ENCODE results near the gene ADAMTSL2. TPM values are rescaled to one million over a fixed set of nuclear protein-coding genes. Genes with fewer than 3 reads are reported as not detected.

Gene ADAMTSL2
- polyA plus RNA-seq, 1 experiment = not detected

DNA sequence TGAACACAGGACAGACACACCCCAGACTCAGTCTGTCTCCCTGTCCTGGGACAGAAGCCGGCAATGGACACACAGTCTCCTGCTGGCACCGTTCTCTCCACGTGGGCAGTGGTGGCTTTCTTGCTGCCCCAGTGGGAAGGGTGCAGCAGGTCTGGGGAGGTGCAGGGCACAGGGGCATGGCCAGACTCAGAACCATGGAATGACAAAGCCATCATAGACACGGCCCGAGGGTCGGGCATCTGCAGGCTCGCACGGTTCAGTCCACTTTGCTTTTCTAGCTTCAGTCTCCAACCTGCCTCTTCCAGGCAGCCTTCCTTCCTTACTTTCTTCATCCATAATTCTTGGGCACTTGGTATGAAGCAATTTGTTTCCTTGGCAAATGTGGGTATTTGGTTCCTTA is 26.5 kb upstream of the ADAMTSL2 start:
- DNase-seq (ENCODE audit: low read depth) = no peak
- POLR2A ChIA-PET = no interaction called here
- TF ChIP-seq, protein P1, sequence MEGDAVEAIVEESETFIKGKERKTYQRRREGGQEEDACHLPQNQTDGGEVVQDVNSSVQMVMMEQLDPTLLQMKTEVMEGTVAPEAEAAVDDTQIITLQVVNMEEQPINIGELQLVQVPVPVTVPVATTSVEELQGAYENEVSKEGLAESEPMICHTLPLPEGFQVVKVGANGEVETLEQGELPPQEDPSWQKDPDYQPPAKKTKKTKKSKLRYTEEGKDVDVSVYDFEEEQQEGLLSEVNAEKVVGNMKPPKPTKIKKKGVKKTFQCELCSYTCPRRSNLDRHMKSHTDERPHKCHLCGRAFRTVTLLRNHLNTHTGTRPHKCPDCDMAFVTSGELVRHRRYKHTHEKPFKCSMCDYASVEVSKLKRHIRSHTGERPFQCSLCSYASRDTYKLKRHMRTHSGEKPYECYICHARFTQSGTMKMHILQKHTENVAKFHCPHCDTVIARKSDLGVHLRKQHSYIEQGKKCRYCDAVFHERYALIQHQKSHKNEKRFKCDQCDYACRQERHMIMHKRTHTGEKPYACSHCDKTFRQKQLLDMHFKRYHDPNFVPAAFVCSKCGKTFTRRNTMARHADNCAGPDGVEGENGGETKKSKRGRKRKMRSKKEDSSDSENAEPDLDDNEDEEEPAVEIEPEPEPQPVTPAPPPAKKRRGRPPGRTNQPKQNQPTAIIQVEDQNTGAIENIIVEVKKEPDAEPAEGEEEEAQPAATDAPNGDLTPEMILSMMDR (IDR thresholded peaks at IDR 0.05; ENCODE audit: insufficient read depth, low read depth, low read length) = no peak

DNA sequence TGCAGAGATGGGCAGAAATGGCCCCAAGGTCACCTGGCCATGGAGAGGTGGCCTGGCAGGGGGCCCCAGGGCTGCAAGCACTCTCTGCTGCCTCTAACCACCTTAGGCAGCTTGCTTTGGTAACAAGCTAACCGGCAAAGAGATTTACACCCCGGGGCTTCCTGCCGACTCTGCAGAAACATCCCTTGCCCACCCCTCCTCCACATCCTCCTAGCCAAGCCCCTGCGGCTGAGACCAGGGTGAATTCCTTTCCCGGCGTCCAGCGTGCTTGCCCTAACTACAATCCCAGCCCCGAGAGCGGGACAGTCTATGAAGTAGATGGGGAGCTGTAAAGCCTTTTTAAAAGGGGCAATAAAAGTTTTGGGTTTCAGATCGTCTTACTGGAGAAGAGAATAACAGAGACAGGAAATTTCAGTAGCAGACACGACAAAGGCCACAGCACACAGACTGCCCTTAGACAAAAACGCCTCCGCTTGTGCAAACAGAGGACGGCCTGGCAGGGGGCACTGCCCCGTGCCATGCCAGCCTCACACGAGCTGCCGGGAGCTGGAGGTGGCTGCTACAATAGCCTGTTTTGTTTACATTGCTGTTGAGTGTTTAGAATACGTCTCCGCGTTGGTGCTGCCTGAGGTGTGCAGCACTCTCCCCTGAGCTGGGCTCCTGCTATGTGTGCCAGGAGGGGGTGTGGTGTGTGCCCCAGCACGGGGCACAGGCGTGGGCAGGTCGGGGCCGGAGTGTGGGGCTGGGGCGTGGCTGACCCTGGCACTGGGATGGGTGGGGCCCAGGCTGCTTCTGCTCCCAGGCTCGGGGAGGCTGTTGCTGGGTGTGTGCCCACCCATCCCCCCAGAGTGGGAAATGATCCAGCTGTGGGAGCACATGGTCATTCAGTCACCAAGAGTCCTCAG is 25.1 kb upstream of the ADAMTSL2 start:
- ChIA-PET CTCF (interaction anchor here (1.5 to 1.7 kb wide), 2 partner anchors 23 to 24 kb away, joined by 4 to 5 read pairs; no protein-coding TSS in a partner anchor), POLR2A (no interaction called here)
- Histone ChIP-seq H3K27me3 (ENCODE audit: control insufficient read depth, insufficient read depth, low read length) (no peaks in the 10 kb centered on the region), H3K36me3 (ENCODE audit: control insufficient read depth, insufficient read depth, low read length) (no peaks in the 10 kb centered on the region), H3K4me3 (ENCODE audit: low read depth, low read length) (no peak overlapping the region)
- TF ChIP-seq, protein P1 (IDR thresholded peaks at IDR 0.05; ENCODE audit: insufficient read depth, low read depth, low read length) = no peak
- DNase-seq (ENCODE audit: low read depth) = no peak

More for the DNA sequence above, 26.5 kb upstream of the ADAMTSL2 start:
- CTCF ChIA-PET = interaction anchor here (1.7 kb wide), 1 partner anchor 21 kb away, joined by 4 read pairs; no protein-coding TSS in a partner anchor
- Histone ChIP-seq H3K27me3 (ENCODE audit: control insufficient read depth, insufficient read depth, low read length) (no peaks in the 10 kb centered on the region), H3K36me3 (ENCODE audit: control insufficient read depth, insufficient read depth, low read length) (no peaks in the 10 kb centered on the region), H3K4me3 (ENCODE audit: low read depth, low read length) (no peak overlapping the region)

- ChIA-PET POLR2A (no interaction called here), CTCF (no interaction called here)
- TF ChIP-seq, protein P1 (IDR thresholded peaks at IDR 0.05; ENCODE audit: insufficient read depth, low read depth, low read length) = no peak
- Histone ChIP-seq H3K27me3 (ENCODE audit: control insufficient read depth, insufficient read depth, low read length) (no peaks in the 10 kb centered on the region), H3K4me3 (ENCODE audit: low read depth, low read length) (no peak overlapping the region), H3K36me3 (ENCODE audit: control insufficient read depth, insufficient read depth, low read length) (no peaks in the 10 kb centered on the region)
- DNase-seq (ENCODE audit: low read depth) = no peak
Observed at GRCh38 chr9:133510926-133511505, 23.5 kb upstream of the ADAMTSL2 start.

DNA sequence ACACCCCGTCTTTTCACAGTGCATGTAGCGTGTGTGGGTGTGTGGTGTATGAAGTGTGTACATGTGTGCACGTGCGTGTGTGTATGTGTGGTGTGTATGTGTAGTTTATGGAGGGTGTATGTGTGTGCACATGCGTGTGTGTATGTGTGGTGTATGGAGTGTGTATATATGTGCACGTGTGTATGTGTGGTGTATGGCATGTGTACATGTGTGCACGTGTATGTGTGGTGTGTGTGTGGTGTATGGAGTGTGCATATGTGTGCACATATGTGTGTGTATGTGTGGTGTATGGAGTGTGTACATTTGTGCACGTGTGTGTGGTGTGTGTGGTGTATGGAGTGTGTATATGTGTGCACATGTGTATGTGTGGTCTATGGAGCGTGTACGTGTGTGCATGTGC is 22.9 kb upstream of the ADAMTSL2 start:
- Histone ChIP-seq H3K27me3 (ENCODE audit: control insufficient read depth, insufficient read depth, low read length) (no peaks in the 10 kb centered on the region), H3K4me3 (ENCODE audit: low read depth, low read length) (no peak overlapping the region), H3K36me3 (ENCODE audit: control insufficient read depth, insufficient read depth, low read length) (no peaks in the 10 kb centered on the region)
- CTCF ChIA-PET = no interaction called here
- POLR2A ChIA-PET = no interaction called here
- TF ChIP-seq, protein P1 (IDR thresholded peaks at IDR 0.05; ENCODE audit: insufficient read depth, low read depth, low read length) = no peak
- DNase-seq (ENCODE audit: low read depth) = no peak

Data from BJ (cell line).